Endothelial cell of umbilical vein (primary cell): ENCODE data around the gene CAMSAP1. TPM values are rescaled to one million over a fixed set of nuclear protein-coding genes. Genes with fewer than 3 reads are reported as not detected.

Source experiments
- BruUV-seq: library from RNA; stranded (reverse); fragments of 400-500 nt; replicated peaks from 2 replicates; lab custom pipeline; 2021; lab: Mats Ljungman, UMichigan
- CTCF ChIA-PET: fragments of 300-600, 350-600 bp; sonication (Branson Sonifier 250); formaldehyde crosslinking; loops from one replicate; lab custom pipeline; 2021; ENCODE audit warnings: antibody characterized with exemption, inconsistent platforms; lab: Charles Lee
- POLR2A ChIA-PET: fragments of 300-600, 350-600 bp; sonication (Branson Sonifier 250); formaldehyde crosslinking; loops from one replicate; lab custom pipeline; 2021; ENCODE audit warnings: antibody characterized with exemption, inconsistent platforms; lab: Charles Lee
- DNase-seq: peaks from one replicate; pipeline ENCODE4 v3.0.0-alpha.2; 2011; ENCODE audit warnings: low read depth, low spot score
- FAIRE-seq: peaks from 2 replicates; lab custom pipeline; 2011; peaks lifted over from hg19 to GRCh38; lab: Jason Lieb, UNC
- H2AFZ ChIP-seq: 2 replicates; pipeline ENCODE4 v1.6.0; 2012; ENCODE audit warnings: low read depth, low read length, control low read depth, inconsistent platforms
- H3K27ac ChIP-seq: 2 replicates; pipeline ENCODE4 v1.5.1; 2011; ENCODE audit warnings: low read depth, mild to moderate bottlenecking, control low read depth, low read length, moderate library complexity; ENCODE audit not compliant: insufficient read depth
- H3K27me3 ChIP-seq, 2 experiments: 2 replicates each; pipeline versions ENCODE4 v1.6.0 to v1.6.1; 2011; ENCODE audit warnings: low read length in 2 of 2, mixed read lengths in 1 of 2; ENCODE audit not compliant: control insufficient read depth in 2 of 2, insufficient read depth in 2 of 2
- H3K36me3 ChIP-seq, 2 experiments: 2 replicates in 1 of 2; 3 replicates in 1 of 2; pipeline ENCODE4 v1.5.1; 2011; ENCODE audit warnings: low read length in 2 of 2, mild to moderate bottlenecking in 1 of 2, moderate library complexity in 1 of 2; ENCODE audit not compliant: control insufficient read depth in 2 of 2, insufficient read depth in 2 of 2; ENCODE audit errors: extremely low read depth in 1 of 2
- H3K4me1 ChIP-seq: 3 replicates; pipeline ENCODE4 v1.5.1; 2011; ENCODE audit warnings: mild to moderate bottlenecking, low read length; ENCODE audit not compliant: control insufficient read depth, insufficient read depth; ENCODE audit errors: extremely low read depth
- H3K4me2 ChIP-seq: 2 replicates; pipeline ENCODE4 v1.6.1; 2011; ENCODE audit warnings: low read length, control low read depth, mixed read lengths; ENCODE audit not compliant: insufficient read depth
- H3K4me3 ChIP-seq, 3 experiments: fragments of 200-600 bp in 1 of 3; sonication (generic), shearing (Covaris generic) in 1 of 3; replicated peaks in 1 of 3; 2 replicates each; pipeline ENCODE4 v1.5.1; 2011 to 2016; ENCODE audit warnings: control low read depth in 3 of 3, low read length in 3 of 3, mild to moderate bottlenecking in 2 of 3, inconsistent platforms in 1 of 3, low read depth in 1 of 3, moderate library complexity in 1 of 3; ENCODE audit not compliant: insufficient read depth in 1 of 3
- H3K79me2 ChIP-seq: 2 replicates; pipeline ENCODE4 v1.6.0; 2012; ENCODE audit warnings: low read length, inconsistent platforms; ENCODE audit not compliant: control insufficient read depth, insufficient read depth
- H3K9ac ChIP-seq: replicated peaks from 2 replicates; pipeline ENCODE3; 2011; ENCODE audit warnings: low read length, control low read depth; ENCODE audit not compliant: insufficient read depth; ENCODE audit errors: extremely low read depth
- H3K9me1 ChIP-seq: replicated peaks from 3 replicates; pipeline ENCODE4 v1.6.0; 2011; ENCODE audit warnings: mild to moderate bottlenecking, low read length; ENCODE audit not compliant: control insufficient read depth, insufficient read depth; ENCODE audit errors: extremely low read depth
- H3K9me3 ChIP-seq: replicated peaks from 2 replicates; pipeline ENCODE4 v1.5.1; 2012; ENCODE audit warnings: low read length, inconsistent platforms; ENCODE audit not compliant: control insufficient read depth, insufficient read depth
- H4K20me1 ChIP-seq: replicated peaks from 2 replicates; pipeline ENCODE3; 2011; ENCODE audit warnings: mild to moderate bottlenecking, low read length; ENCODE audit not compliant: control insufficient read depth, insufficient read depth; ENCODE audit errors: extremely low read depth
- CTCF ChIP-seq, 2 donors: IDR thresholded peaks; 1 replicate in 1 of 2; 2 replicates in 1 of 2; pipeline ENCODE4 v1.5.1; 2011; ENCODE audit warnings: low read length in 2 of 2, mild to moderate bottlenecking in 2 of 2, moderate library complexity in 2 of 2, control low read depth in 1 of 2, inconsistent platforms in 1 of 2, low read depth in 1 of 2; ENCODE audit not compliant: insufficient read depth in 1 of 2; ENCODE audit errors: extremely low read depth in 1 of 2
- EZH2 ChIP-seq: IDR thresholded peaks from 2 replicates; pipeline ENCODE4 v1.6.1; 2012; ENCODE audit warnings: borderline replicate concordance, low read depth, mild to moderate bottlenecking, moderate library complexity, low read length, inconsistent platforms; ENCODE audit not compliant: severe bottlenecking
- FOS ChIP-seq: IDR thresholded peaks from 2 replicates; pipeline ENCODE4 v1.6.1; 2011; ENCODE audit warnings: mild to moderate bottlenecking, low read length, moderate library complexity, borderline replicate concordance; ENCODE audit not compliant: insufficient read depth
- GATA2 ChIP-seq: IDR thresholded peaks from 2 replicates; pipeline ENCODE4 v1.7.0; 2011; ENCODE audit warnings: low read depth, mild to moderate bottlenecking, moderate library complexity, mixed read lengths, low read length; ENCODE audit not compliant: insufficient read length, insufficient read depth
- JUN ChIP-seq: IDR thresholded peaks from 2 replicates; pipeline ENCODE4 v1.6.1; 2011; ENCODE audit warnings: borderline replicate concordance, low read depth; ENCODE audit not compliant: insufficient read length, insufficient read depth
- MAX ChIP-seq: IDR thresholded peaks from 2 replicates; pipeline ENCODE4 v1.6.1; 2011; ENCODE audit not compliant: insufficient read depth, insufficient read length
- MYC ChIP-seq: IDR thresholded peaks from one replicate; pipeline ENCODE4 v1.6.1; 2011; ENCODE audit warnings: mild to moderate bottlenecking, low read depth, low read length
- POLR2A ChIP-seq: IDR thresholded peaks from 2 replicates; pipeline ENCODE4 v1.6.1; 2012; ENCODE audit warnings: low read depth, mild to moderate bottlenecking, control low read depth, low read length
- POLR2AphosphoS5 ChIP-seq: IDR thresholded peaks from 2 replicates; pipeline ENCODE4 v1.6.1; 2012; ENCODE audit warnings: low read depth, mild to moderate bottlenecking, control low read depth, low read length, moderate library complexity; ENCODE audit not compliant: insufficient read depth
- dilution Hi-C: fragments of 300-500 bp; cut with MboI; formaldehyde crosslinking; loops from one replicate; pipeline ENCODE4 v1.15.0; 2019; ENCODE audit warnings: low sequenced_read_pairs; ENCODE audit not compliant: extremely low pct_ligation_motif_present
- intact Hi-C: fragments of 100-400 bp; cut with micrococcal nuclease; formaldehyde crosslinking; loops from one replicate; pipeline ENCODE4 v1.10.0; 2022
- polyA plus RNA-seq, 4 experiments: library from polyadenylated mRNA; depleted of rRNA in 3 of 4; stranded (reverse) in 3 of 4; unstranded in 1 of 4; fragments of >200 nt; gene quantifications; 2 replicates each; pipeline versions ENCODE4 v1.2.1 to v1.2.3, GENCODE V29; 2011 to 2012; ENCODE audit warnings: missing spikeins in 1 of 4
- total RNA-seq: library from RNA; stranded (reverse); gene quantifications from 2 replicates; pipeline ENCODE4 v1.2.3, GENCODE V29; 2021

The CAMSAP1 gene
- total and polyA plus RNA-seq, 2 donors (not counting 3 experiments of a cell fraction or from before 2014, with no cell fraction given), result 8.1 to 25.5 TPM

GRCh38 chr9:135906291-135907005 lies 898 bp downstream of the CAMSAP1 start:
- no peak overlapping the region for H2AFZ ChIP-seq
- peaks cover 0 to 3% of the 10 kb centered on the region in 2 experiments for H3K36me3 ChIP-seq
- no TSS peak for BruUV-seq
- no peaks in the 10 kb centered on the region for H3K27me3 ChIP-seq
- peaks cover 81% of the 10 kb centered on the region for H3K79me2 ChIP-seq
- no peaks in the 10 kb centered on the region for H3K9me1 ChIP-seq
- TF ChIP-seq EZH2 (no peak), CTCF (IDR thresholded peaks at IDR 0.05; ENCODE audit: extremely low read depth in 1 of 2, insufficient read depth in 1 of 2, low read depth in 1 of 2, low read length in 2 of 2) (no peak), POLR2A (no peak), MAX (no peak), MYC (no peak), JUN (no peak), GATA2 (no peak), POLR2AphosphoS5 (no peak), FOS (no peak)
- intact Hi-C loops, result loop anchor here (1.0 to 2.0 kb wide), 3 partner anchors 54 to 212 kb away; partner anchors contain the start of genes TMEM250 and UBAC1
- DNase-seq (peak; percentile 65), FAIRE-seq (peak; percentile 59)
- CTCF ChIA-PET, result interaction anchor here (1.7 kb wide), 1 partner anchor 42 kb away, joined by 8 read pairs; no protein-coding TSS in a partner anchor
- peak overlapping the region; percentile 42 to 84 (median 73) for H3K4me3 ChIP-seq
- no peaks in the 10 kb centered on the region for H3K9me3 ChIP-seq
- H4K20me1 ChIP-seq, result no peaks in the 10 kb centered on the region
- dilution Hi-C loops, result no loop called here
- peaks cover 36% of the 10 kb centered on the region for H3K4me1 ChIP-seq
- peak overlapping the region; percentile 99 for H3K4me2 ChIP-seq
- peak overlapping the region; percentile 45 for H3K27ac ChIP-seq
- peak overlapping the region; percentile 49 for H3K9ac ChIP-seq
- POLR2A ChIA-PET, result no interaction called here
